GM20000 (cell line): ENCODE results near the gene IL6R.

Experiments used
- DNase-seq: peaks from one replicate; pipeline ENCODE4 v3.0.0; 2012; ENCODE audit warnings: low spot score
- CTCF ChIP-seq: IDR thresholded peaks from 2 replicates; pipeline ENCODE4 v1.5.1; 2012; ENCODE audit warnings: mild to moderate bottlenecking, control low read depth; ENCODE audit errors: extremely low read depth, missing control alignments

Gene IL6R

GRCh38 chr1:154422521-154422920 is 17.4 kb downstream of the IL6R start:
- TF ChIP-seq CTCF = no peak
- no peak for DNase-seq

- no peak for DNase-seq
- no peak for TF ChIP-seq CTCF
Measured at GRCh38 chr1:154423304-154423987, 18.3 kb downstream of the IL6R start.

GRCh38 chr1:154423988-154424326 is 18.8 kb downstream of the IL6R start:
- TF ChIP-seq CTCF = no peak
- DNase-seq = no peak

GRCh38 chr1:154425172-154425571 is 20.0 kb downstream of the IL6R start:
- TF ChIP-seq CTCF = no peak
- DNase-seq = no peak

GRCh38 chr1:154427173-154428139 is 22.3 kb downstream of the IL6R start:
- TF ChIP-seq CTCF = no peak
- no peak for DNase-seq

- TF ChIP-seq CTCF = no peak
- DNase-seq = no peak
Measured at GRCh38 chr1:154429118-154429517, 24.0 kb downstream of the IL6R start.
